GM12878 (cell line): ENCODE results near the gene TMC5. TPM values are rescaled to one million over a fixed set of nuclear protein-coding genes. Genes with fewer than 3 reads are reported as not detected.

Source experiments
- ATAC-seq: fragments of 200-7000 bp; cut with Tn5 transposase; 3 replicates; pipeline ENCODE4 v1.9.1; 2020; ENCODE audit warnings: mild to moderate bottlenecking, moderate library complexity
- BruUV-seq: library from RNA; stranded (reverse); fragments of 400-500 nt; replicated peaks from 2 replicates; lab custom pipeline; 2021; lab: Mats Ljungman, UMichigan
- CTCF ChIA-PET: fragments of 300-600 bp; sonication (Branson Sonifier 250); formaldehyde crosslinking; extraction: SDS; loops from one replicate; lab custom pipeline; 2021; ENCODE audit warnings: inconsistent platforms; lab: Yijun Ruan, JAX
- POLR2A ChIA-PET: fragments of 350-600 bp; formaldehyde crosslinking; extraction: SDS; loops from one replicate; lab custom pipeline; 2021; ENCODE audit warnings: inconsistent platforms; lab: Charles Lee
- RAD21 ChIA-PET: fragments of 300-600 bp; sonication (Branson Sonifier 250); formaldehyde crosslinking; loops from one replicate; lab custom pipeline; 2023; ENCODE audit warnings: antibody characterized with exemption; ENCODE audit not compliant: unreplicated experiment; lab: Charles Lee
- SMC1A ChIA-PET: fragments of 300-600 bp; sonication (Branson Sonifier 250); formaldehyde crosslinking; loops from one replicate; lab custom pipeline; 2023; ENCODE audit not compliant: unreplicated experiment, uncharacterized antibody; lab: Charles Lee
- DNase-seq: peaks from one replicate; pipeline ENCODE4 v3.0.0-alpha.2; 2011; ENCODE audit warnings: low read depth, low spot score
- FAIRE-seq: peaks from 3 replicates; lab custom pipeline; 2011; peaks lifted over from hg19 to GRCh38; lab: Jason Lieb, UNC
- H2AFZ ChIP-seq: 2 replicates; pipeline ENCODE4 v1.6.0; 2011; ENCODE audit warnings: low read depth, low read length, control low read depth; ENCODE audit not compliant: control insufficient read depth
- H3K27ac ChIP-seq: 2 replicates; pipeline ENCODE4 v1.5.1; 2011; ENCODE audit warnings: control low read depth; ENCODE audit not compliant: control insufficient read depth, insufficient read depth
- H3K27me3 ChIP-seq, 2 experiments: replicated peaks in 1 of 2; 2 replicates each; pipeline versions ENCODE4 v1.6.0 to v1.6.1; 2011; ENCODE audit warnings: low read length in 1 of 2; ENCODE audit not compliant: control insufficient read depth in 2 of 2, insufficient read depth in 2 of 2
- H3K36me3 ChIP-seq, 2 experiments: 2 replicates each; pipeline ENCODE4 v1.5.1; 2011; ENCODE audit warnings: low read length in 1 of 2; ENCODE audit not compliant: control insufficient read depth in 2 of 2, insufficient read depth in 2 of 2
- H3K4me1 ChIP-seq: 2 replicates; pipeline ENCODE4 v1.6.1; 2011; ENCODE audit warnings: mild to moderate bottlenecking, low read length, moderate library complexity, mixed read lengths; ENCODE audit not compliant: control insufficient read depth, insufficient read depth
- H3K4me2 ChIP-seq: 2 replicates; pipeline ENCODE4 v1.6.0; 2011; ENCODE audit warnings: control low read depth; ENCODE audit not compliant: control insufficient read depth, insufficient read depth
- H3K4me3 ChIP-seq: fragments of 200-600 bp; sonication (generic); 2 replicates; pipeline ENCODE4 v1.5.1; 2016
- H3K79me2 ChIP-seq: 2 replicates; pipeline ENCODE4 v1.6.0; 2011; ENCODE audit warnings: low read length; ENCODE audit not compliant: control insufficient read depth, insufficient read depth
- H3K9ac ChIP-seq: 2 replicates; pipeline ENCODE4 v1.8.0; 2011; ENCODE audit warnings: low read length, control low read depth, mixed read lengths; ENCODE audit not compliant: control insufficient read depth, insufficient read depth
- H3K9me3 ChIP-seq: replicated peaks from 3 replicates; pipeline ENCODE4 v1.5.1; 2011; ENCODE audit warnings: mild to moderate bottlenecking, low read length; ENCODE audit not compliant: control insufficient read depth, insufficient read depth
- H4K20me1 ChIP-seq: 2 replicates; pipeline ENCODE4 v1.6.0; 2011; ENCODE audit not compliant: control insufficient read depth, insufficient read depth
- BHLHE40 ChIP-seq, 2 experiments: fragments of 450-650 bp in 1 of 2; IDR thresholded peaks; 2 replicates each; pipeline ENCODE4 v1.6.1; 2011 to 2017; ENCODE audit warnings: low read depth in 2 of 2, borderline replicate concordance in 1 of 2, improper control_type of control experiment in 1 of 2, low read length in 1 of 2, mild to moderate bottlenecking in 1 of 2
- DPF2 ChIP-seq: fragments of 450-650 bp; IDR thresholded peaks from 2 replicates; pipeline ENCODE4 v1.6.1; 2017; ENCODE audit warnings: mild to moderate bottlenecking
- EP300 ChIP-seq, 2 experiments: fragments of 150-350 bp in 1 of 2; IDR thresholded peaks; 2 replicates each; pipeline ENCODE4 v1.6.1; 2011 to 2012; ENCODE audit warnings: low read depth in 2 of 2, low read length in 2 of 2, borderline replicate concordance in 1 of 2, improper control_type of control experiment in 1 of 2, inconsistent platforms in 1 of 2; ENCODE audit not compliant: control insufficient read depth in 1 of 2
- ESRRA ChIP-seq: IDR thresholded peaks from 2 replicates; pipeline ENCODE4 v1.6.1; 2012; ENCODE audit warnings: mild to moderate bottlenecking, low read length, improper control_type of control experiment
- MEF2B ChIP-seq: fragments of 450-650 bp; IDR thresholded peaks from 2 replicates; pipeline ENCODE4 v1.6.1; 2018; ENCODE audit warnings: mild to moderate bottlenecking, moderate library complexity; ENCODE audit not compliant: partially characterized antibody, poor library complexity, severe bottlenecking
- NRF1 ChIP-seq: conservative IDR thresholded peaks from 2 replicates; pipeline ENCODE4 v1.6.1; 2011; ENCODE audit warnings: mild to moderate bottlenecking, low read depth, low read length, improper control_type of control experiment
- PAX5 ChIP-seq: IDR thresholded peaks from 2 replicates; pipeline ENCODE4 v1.6.1; 2011; ENCODE audit warnings: low read depth, low read length, borderline replicate concordance
- RB1 ChIP-seq: fragments of 450-650 bp; formaldehyde crosslinking; IDR thresholded peaks from 2 replicates; pipeline ENCODE4 v1.6.1; 2017; ENCODE audit warnings: mild to moderate bottlenecking, borderline replicate concordance
- TCF7 ChIP-seq: IDR thresholded peaks from 2 replicates; pipeline ENCODE4 v1.6.1; 2014; ENCODE audit warnings: antibody characterized with exemption, borderline replicate concordance
- ZSCAN29 ChIP-seq: fragments of 450-650 bp; IDR thresholded peaks from 2 replicates; pipeline ENCODE4 v1.6.1; 2017; ENCODE audit warnings: mild to moderate bottlenecking, moderate library complexity
- WGBS: methylation state at CpG from one replicate; pipeline ENCODE4 v1.1.6; 2016; ENCODE audit warnings: low lambda C conversion rate; ENCODE audit not compliant: insufficient replicate concordance, insufficient coverage; ENCODE audit errors: missing lambda C conversion rate; 5-methylcytosine and 5-hydroxymethylcytosine counted together
- in situ Hi-C: fragments of 300-500 bp; cut with MboI; formaldehyde crosslinking; loops from 9 replicates; pipeline ENCODE4 v1.14.3; 2018; ENCODE audit warnings: mixed read lengths
- intact Hi-C: fragments of 100-400 bp; cut with micrococcal nuclease; formaldehyde crosslinking; loops from one replicate; pipeline ENCODE4 v1.14.2; 2022; ENCODE audit not compliant: unreplicated experiment
- polyA plus RNA-seq, 11 experiments: library from polyadenylated mRNA; depleted of rRNA in 4 of 11; unstranded in 6 of 11; stranded (reverse) in 5 of 11; fragments of >200 nt; fragmentation: Nextera tagmentation in 4 of 11; fragmentation: Illumina TruSeq in 1 of 11; extraction: Ambion mirVana in 4 of 11; extraction: Trizol in 1 of 11; gene quantifications; 1 replicate in 1 of 11; 2 replicates in 10 of 11; pipeline versions ENCODE4 v1.2.1 to v1.2.3, GENCODE V29; 2011 to 2016; ENCODE audit warnings: inconsistent platforms in 2 of 11, missing spikeins in 2 of 11, low read depth in 1 of 11
- total RNA-seq, 4 experiments: library from RNA; depleted of rRNA in 3 of 4; stranded (reverse); fragments of >200 nt in 3 of 4; fragmentation: Illumina TruSeq in 1 of 4; extraction: Trizol in 1 of 4; gene quantifications; 2 replicates each; pipeline versions ENCODE4 v1.2.1 to v1.2.3, GENCODE V29; 2013 to 2021
- TF ChIP-seq, protein P1 (sequence below): IDR thresholded peaks from 2 replicates; pipeline ENCODE4 v1.6.1; 2011; ENCODE audit warnings: mild to moderate bottlenecking, low read depth, low read length, moderate library complexity; ENCODE audit not compliant: insufficient replicate concordance
- TF ChIP-seq, protein P2 (sequence below): fragments of 450-650 bp; IDR thresholded peaks from 2 replicates; pipeline ENCODE4 v1.6.1; 2017; ENCODE audit warnings: mild to moderate bottlenecking, moderate library complexity
- TF ChIP-seq, protein P3 (sequence below): fragments of 450-650 bp; IDR thresholded peaks from 2 replicates; pipeline ENCODE4 v1.6.1; 2017; ENCODE audit warnings: mild to moderate bottlenecking, low read depth, inconsistent platforms; ENCODE audit not compliant: poor library complexity, severe bottlenecking

Gene TMC5
- total and polyA plus RNA-seq, 10 of the 15 experiments (the other 5 are each of a cell fraction or from before 2014, with no cell fraction given): 0.01 to 0.10 (median 0.07) TPM; not detected in 5

DNA sequence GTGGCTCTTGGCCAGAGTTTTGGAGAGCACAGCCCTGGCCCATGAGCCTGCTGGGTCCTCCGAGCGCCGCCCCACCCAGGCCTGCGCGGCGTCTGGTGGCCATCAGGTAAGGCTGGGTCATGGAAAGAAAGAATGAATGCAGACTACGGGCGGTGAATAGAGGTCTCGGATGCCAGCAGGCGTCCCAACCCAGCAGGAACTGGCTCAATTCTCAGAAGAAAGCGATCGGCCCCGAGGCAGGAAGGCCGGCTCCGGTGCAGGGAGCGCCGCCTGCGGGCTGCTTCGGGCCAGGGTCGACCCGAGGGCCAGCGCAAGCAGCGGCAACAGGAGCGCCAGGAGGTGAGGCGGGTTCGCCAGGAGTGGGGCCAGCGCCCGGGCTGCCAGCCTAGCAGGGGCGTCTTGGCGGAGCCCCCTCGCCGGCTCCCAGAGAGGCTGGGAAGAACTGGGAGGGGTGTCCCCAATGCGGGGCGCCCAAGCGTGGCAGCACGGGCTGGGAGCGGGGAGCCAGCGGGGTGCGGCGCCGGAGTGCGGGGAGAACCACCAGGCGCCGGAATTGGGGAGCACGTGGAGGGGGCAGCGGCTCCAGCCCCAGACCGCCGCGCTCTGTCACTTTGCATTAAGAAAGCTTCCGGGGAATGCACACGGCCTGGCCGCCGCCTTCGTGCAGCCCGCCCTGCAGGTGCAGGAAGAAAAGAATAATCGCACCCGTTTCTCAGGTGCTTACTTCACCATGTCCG is 7.1 kb upstream of the TMC5 start:
- no peak for FAIRE-seq
- H2AFZ ChIP-seq: peak overlapping the region; percentile 64
- ATAC-seq: peak; percentile 83
- SMC1A ChIA-PET: interaction anchor here (0.7 kb wide), 1 partner anchor 95 kb away, joined by 3 read pairs; no protein-coding TSS in a partner anchor
- WGBS: 12% methylated on average over 48 of the region's 58 CpGs
- no TSS peak for BruUV-seq
- no peak for DNase-seq
- no peaks in the 10 kb centered on the region for H4K20me1 ChIP-seq
- no peak overlapping the region; the same call in 1 of the 2 replicates for H3K9ac ChIP-seq
- H3K4me1 ChIP-seq: no peaks in the 10 kb centered on the region
- H3K4me2 ChIP-seq: peak overlapping the region; percentile 76
- no peak overlapping the region for H3K27ac ChIP-seq
- in situ Hi-C loops (no loop called here), intact Hi-C loops (no loop called here)
- H3K27me3 ChIP-seq: peaks cover 0 to 2% of the 10 kb centered on the region in 2 experiments; a peak in 2 of 4 replicates
- no peaks in the 10 kb centered on the region for H3K79me2 ChIP-seq
- peak overlapping the region; percentile 29; the same call in 1 of the 2 replicates for H3K4me3 ChIP-seq
- no peaks in the 10 kb centered on the region; the same call in 1 of the 3 replicates for H3K9me3 ChIP-seq
- CTCF ChIA-PET: no interaction called here
- RAD21 ChIA-PET: no interaction called here
- H3K36me3 ChIP-seq: no peaks in the 10 kb centered on the region
- POLR2A ChIA-PET: no interaction called here
- no peak for TF ChIP-seq DPF2
- TF ChIP-seq, protein P1, sequence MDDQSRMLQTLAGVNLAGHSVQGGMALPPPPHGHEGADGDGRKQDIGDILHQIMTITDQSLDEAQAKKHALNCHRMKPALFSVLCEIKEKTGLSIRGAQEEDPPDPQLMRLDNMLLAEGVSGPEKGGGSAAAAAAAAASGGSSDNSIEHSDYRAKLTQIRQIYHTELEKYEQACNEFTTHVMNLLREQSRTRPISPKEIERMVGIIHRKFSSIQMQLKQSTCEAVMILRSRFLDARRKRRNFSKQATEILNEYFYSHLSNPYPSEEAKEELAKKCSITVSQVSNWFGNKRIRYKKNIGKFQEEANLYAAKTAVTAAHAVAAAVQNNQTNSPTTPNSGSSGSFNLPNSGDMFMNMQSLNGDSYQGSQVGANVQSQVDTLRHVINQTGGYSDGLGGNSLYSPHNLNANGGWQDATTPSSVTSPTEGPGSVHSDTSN: no peak
- no peak for TF ChIP-seq RB1
- TF ChIP-seq, protein P2, sequence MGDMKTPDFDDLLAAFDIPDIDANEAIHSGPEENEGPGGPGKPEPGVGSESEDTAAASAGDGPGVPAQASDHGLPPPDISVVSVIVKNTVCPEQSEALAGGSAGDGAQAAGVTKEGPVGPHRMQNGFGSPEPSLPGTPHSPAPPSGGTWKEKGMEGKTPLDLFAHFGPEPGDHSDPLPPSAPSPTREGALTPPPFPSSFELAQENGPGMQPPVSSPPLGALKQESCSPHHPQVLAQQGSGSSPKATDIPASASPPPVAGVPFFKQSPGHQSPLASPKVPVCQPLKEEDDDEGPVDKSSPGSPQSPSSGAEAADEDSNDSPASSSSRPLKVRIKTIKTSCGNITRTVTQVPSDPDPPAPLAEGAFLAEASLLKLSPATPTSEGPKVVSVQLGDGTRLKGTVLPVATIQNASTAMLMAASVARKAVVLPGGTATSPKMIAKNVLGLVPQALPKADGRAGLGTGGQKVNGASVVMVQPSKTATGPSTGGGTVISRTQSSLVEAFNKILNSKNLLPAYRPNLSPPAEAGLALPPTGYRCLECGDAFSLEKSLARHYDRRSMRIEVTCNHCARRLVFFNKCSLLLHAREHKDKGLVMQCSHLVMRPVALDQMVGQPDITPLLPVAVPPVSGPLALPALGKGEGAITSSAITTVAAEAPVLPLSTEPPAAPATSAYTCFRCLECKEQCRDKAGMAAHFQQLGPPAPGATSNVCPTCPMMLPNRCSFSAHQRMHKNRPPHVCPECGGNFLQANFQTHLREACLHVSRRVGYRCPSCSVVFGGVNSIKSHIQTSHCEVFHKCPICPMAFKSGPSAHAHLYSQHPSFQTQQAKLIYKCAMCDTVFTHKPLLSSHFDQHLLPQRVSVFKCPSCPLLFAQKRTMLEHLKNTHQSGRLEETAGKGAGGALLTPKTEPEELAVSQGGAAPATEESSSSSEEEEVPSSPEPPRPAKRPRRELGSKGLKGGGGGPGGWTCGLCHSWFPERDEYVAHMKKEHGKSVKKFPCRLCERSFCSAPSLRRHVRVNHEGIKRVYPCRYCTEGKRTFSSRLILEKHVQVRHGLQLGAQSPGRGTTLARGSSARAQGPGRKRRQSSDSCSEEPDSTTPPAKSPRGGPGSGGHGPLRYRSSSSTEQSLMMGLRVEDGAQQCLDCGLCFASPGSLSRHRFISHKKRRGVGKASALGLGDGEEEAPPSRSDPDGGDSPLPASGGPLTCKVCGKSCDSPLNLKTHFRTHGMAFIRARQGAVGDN: no peak
- 0 out of 2 replicates have a peak, but pooled peaks have one; percentile 24 for TF ChIP-seq PAX5
- TF ChIP-seq, protein P3, sequence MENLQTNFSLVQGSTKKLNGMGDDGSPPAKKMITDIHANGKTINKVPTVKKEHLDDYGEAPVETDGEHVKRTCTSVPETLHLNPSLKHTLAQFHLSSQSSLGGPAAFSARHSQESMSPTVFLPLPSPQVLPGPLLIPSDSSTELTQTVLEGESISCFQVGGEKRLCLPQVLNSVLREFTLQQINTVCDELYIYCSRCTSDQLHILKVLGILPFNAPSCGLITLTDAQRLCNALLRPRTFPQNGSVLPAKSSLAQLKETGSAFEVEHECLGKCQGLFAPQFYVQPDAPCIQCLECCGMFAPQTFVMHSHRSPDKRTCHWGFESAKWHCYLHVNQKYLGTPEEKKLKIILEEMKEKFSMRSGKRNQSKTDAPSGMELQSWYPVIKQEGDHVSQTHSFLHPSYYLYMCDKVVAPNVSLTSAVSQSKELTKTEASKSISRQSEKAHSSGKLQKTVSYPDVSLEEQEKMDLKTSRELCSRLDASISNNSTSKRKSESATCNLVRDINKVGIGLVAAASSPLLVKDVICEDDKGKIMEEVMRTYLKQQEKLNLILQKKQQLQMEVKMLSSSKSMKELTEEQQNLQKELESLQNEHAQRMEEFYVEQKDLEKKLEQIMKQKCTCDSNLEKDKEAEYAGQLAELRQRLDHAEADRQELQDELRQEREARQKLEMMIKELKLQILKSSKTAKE: no peak
- TF ChIP-seq MEF2B: no peak
- 0 out of 4 replicates have a peak, but pooled peaks of 1 of the 2 experiments have one; percentile 32 for TF ChIP-seq BHLHE40 (IDR thresholded peaks at IDR 0.05; ENCODE audit: borderline replicate concordance in 1 of 2, low read depth in 2 of 2, low read length in 1 of 2)
- no peak for TF ChIP-seq EP300 (IDR thresholded peaks at IDR 0.05; ENCODE audit: borderline replicate concordance in 1 of 2, control insufficient read depth in 1 of 2, low read depth in 2 of 2, low read length in 2 of 2)
- no peak for TF ChIP-seq ZSCAN29
- TF ChIP-seq ESRRA: no peak
- TF ChIP-seq TCF7: no peak
- TF ChIP-seq NRF1: no peak
